Activated CD4-positive, alpha-beta T cell treated with anti-CD3 and anti-CD28 coated beads, Interleukin-2, amount 50 U/mL, for 4 hours (primary cell): Measurements from ENCODE around the gene CABLES1.
"Not testable (repeated sequence)": the region's sequence is repeated elsewhere in the genome, so short reads cannot be mapped to it uniquely, and the experiment has no call there.

ENCODE experiments used
- DNase-seq, 2 experiments: peaks; one replicate each; pipeline ENCODE4 v3.0.0-alpha.2; 2020

The CABLES1 gene

DNA sequence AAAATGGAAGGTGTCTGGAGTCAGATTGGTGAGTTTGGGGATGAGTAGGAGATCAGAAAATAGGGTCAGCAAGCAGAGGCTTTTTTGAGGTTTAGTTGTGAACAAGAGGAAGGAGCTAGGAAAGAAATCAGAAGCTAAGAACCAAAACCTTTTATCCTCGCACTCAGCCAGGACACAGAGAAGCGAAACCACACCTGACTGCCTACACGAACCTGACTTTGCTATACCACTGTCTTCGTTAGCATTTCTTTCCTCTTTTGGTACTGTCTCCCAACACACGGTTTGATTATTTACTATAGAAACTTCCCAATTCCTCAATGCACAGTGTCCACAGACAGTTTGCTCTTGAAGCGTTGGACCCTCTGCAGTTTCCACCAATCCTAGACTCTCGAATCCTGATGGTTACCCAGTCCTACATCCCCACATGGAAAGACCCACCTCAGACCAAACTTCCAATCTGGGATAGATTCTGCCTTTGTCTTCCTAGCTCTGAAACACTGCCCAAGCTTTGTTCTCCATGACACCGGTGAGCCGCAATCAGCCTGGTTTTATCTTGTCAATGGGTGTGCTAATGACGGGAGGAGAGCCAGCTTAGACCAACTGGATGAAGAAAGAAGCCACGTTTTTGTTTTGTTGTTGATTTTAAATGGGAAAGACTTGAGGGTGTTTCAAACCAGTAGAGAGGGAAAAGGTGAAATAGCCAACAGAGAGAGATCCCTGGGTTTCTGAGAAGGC, 137.4 kb downstream of the CABLES1 start:
- DNase-seq = no peak

- no peak for DNase-seq
These were observed 138.2 kb downstream of the CABLES1 start for GRCh38 chr18:23273443-23273966.

- no peak for DNase-seq
These were observed 139.6 kb downstream of the CABLES1 start for GRCh38 chr18:23274638-23275482.

DNA sequence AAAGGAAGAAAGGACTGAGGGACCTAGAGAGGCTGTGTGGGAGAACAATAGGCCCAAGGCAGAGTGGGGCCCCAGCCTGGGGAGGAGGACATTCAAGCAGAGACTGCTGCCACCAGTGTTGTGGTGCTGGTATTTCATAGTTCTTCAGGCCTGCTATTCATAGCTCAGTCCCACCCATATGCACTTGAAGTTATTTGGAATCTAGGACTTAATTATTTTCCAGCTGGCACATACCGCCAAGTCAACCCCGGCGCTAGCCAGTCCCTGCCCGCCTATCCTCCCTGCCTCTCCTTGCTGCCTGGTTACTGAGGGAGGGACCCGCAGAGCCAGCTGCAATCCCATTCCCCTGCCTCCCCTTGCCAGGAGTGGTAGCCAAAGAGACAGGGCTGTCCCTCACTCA, 141.2 kb downstream of the CABLES1 start:
- DNase-seq = no peak

- DNase-seq = no peak
These were observed 142.1 kb downstream of the CABLES1 start for GRCh38 chr18:23277399-23277798.

DNA sequence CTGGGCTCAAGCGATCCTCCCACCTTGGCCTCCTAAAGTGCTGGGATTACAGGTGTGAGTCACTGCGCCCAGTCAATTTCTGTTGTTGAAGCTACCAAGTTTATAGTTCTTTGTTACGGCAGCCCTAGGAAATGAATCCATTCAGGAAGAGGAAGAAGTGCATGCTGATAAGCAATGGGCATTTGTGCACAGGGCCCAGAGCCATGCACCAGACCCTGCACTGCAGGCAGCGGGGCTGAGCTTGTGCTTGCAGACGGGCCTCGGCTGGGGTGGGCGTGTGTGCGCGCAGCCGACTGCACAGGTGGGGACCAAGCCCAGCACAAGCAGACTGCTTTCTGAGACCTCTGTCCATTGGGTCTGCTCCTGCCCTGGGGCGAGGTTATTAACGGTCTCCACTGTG, 144.6 kb downstream of the CABLES1 start:
- no peak for DNase-seq

DNA sequence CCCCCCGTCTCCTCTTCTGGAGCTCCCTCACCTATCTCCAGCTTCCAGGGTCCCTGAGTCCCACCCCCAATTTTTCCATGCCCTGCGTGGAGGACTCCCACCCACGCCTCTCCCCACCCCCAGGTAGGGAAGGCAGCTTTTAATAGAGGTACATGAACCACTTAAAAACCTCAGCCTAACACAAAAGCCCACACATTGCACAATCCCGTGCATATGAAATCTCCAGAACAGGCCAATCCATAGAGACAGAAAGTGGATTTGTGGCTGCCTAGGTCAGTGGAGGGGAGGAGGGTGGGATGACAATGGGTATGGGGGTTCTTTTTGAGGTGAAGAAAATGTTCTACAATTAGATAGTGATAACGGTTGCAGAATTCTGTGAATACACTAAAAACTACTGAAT, 145.6 kb downstream of the CABLES1 start:
- DNase-seq = no peak

- no peak for DNase-seq
These were observed 146.5 kb downstream of the CABLES1 start for GRCh38 chr18:23281626-23282436.

- DNase-seq = no peak
These were observed 147.1 kb downstream of the CABLES1 start for GRCh38 chr18:23282437-23282781.

- DNase-seq = no peak
These were observed 148.7 kb downstream of the CABLES1 start for GRCh38 chr18:23283916-23284430.

GRCh38 chr18:23284629-23285028, 149.3 kb downstream of the CABLES1 start:
- no peak for DNase-seq

DNA sequence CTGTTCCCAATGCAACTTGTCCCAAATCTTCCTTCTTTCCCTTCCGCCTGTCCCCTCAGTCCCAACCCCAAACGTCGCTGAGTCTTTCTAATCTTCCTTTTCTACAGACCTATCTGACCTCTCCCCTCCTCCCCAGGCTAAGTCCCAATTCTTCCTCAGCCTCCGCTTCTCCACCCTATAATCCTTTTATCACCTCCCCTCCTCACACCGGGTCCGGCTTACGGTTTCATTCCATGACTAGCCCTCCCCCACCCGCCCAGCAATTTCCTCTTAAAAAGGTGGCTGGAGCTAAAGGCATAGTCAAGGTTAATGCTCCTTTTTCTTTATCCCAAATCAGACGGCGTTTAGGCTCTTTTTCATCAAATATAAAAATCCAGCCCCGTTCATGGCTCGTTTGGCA, 150.3 kb downstream of the CABLES1 start:
- not testable (repeated sequence) for DNase-seq

DNA sequence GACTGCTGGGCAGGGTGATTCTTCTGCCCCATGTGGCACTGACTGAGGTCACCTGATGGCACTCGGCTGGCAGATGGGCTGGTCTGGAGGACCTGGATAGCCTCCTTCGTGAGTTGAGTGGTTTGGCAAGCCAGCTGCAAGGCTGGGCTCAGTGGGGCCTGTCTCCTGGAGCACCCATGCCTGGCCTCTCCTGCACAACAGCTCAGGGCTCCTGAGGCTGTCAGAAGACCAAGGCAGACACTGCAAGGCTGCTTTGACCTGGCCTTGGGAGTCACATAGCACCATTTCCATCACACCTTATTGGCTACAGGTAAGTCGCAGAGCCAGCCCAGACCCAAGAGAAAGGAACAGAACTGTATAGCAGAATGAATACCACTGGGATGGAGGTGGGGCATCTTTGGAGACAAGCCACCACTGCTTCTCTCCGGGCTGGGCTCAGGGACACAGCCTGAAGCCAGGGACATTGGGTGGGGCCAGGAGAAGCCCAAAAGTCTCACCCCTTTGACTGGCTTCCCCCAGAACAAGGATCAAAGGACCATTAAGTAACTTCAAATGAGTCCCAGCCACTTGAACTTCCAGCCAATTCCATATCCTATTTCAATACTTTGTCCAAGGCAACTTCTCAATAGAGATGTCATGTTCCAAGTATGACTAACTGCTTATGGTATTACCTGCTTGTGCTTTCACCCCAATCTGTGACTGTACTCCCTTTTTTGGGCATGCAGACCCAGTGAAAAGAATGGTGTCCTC, 156.3 kb downstream of the CABLES1 start:
- DNase-seq = no peak

DNA sequence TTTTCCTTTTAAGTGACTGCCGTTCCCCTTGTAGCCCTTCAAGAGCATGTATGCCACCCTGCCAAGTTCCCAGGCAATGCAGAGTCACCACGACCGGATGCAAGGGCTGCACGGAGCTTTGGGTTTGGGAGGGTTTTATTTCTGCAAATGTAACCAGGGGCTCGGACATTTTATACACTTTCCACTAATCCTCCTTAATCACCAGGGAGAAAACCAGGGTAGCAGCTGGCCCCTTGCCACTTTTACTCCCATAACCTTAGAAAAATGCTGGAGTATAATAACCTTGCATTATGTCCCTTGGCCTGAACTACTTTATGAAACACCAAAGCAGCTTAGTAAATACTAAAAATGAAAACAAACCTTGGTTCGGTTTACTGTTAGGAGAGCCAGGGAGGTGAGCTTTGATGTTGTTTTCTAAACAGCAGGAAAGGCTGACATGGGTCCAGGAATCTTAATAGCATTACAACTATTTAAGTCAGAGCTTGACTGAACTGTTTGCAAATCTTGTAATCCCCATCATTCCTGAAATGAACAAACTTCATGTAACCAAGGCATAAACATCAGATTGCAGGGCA, 165.0 kb downstream of the CABLES1 start:
- no peak for DNase-seq

DNA sequence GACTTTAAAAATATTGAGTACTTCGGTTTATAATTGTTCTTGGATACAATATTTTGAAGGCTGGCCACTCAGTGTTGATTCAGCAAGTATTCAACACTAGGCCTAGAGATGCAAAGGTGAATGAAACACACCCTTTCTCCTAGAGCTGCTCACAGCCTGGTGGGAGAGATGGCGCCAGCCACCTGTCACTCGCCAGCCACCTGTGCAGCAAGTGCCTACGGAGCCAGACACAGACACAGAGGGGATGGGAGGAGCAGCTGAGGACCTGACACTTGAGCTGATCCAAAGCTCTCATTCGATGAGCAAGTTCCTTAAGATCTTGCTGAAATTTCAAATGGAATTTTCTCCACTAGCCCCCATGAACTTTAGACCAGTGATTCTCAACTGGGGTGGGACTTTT, 166.7 kb downstream of the CABLES1 start:
- DNase-seq = no peak

DNA sequence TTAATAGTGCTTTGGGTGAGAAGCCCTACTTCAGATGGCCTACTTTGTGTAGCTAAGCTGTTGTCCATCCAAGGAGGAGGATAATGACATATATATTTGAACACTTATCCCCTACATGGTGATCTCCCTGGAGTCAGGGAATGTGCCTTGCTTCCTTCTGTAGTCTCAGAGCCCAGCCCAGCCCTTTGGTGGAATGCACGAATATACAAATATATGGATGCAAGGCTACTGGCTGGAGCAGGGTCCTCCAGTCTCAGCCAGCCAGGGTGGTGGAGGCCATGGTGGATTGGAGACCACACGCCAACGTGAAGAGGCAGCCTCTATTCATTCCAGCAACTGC, 167.2 kb downstream of the CABLES1 start:
- DNase-seq = no peak

DNA sequence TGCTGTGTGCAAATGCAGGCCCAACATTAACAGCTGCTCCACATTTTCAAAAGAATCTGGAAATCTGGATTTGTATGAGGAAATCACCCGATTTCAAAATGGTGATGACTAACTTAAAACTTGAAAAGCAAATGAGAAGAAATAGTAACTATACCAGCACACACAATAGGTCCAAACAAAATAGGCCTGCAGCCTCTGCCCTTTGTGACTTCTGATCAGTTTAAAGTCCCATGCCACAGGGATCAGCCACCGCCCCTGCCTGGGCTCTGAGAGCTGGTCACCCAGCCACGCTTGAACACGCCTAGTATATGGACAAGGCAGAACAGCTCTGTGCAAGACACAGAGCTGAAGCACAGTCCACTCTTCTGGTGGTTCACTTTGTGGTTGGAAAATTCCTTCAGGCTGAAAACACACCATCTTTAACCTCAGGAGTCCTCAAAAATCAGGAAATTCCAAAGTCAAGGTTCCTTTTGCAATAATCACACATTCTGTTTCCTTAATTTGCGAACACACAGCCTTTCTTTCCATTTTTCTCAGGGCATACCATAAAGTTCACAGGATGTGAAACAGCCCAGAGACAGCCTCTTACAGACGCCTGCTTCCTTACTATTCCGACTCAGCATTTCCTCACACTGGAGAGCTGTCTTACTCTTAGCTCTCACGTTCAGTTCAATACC, 167.7 kb downstream of the CABLES1 start:
- no peak for DNase-seq

- no peak for DNase-seq
These were observed 171.5 kb downstream of the CABLES1 start for GRCh38 chr18:23306822-23307221.

DNA sequence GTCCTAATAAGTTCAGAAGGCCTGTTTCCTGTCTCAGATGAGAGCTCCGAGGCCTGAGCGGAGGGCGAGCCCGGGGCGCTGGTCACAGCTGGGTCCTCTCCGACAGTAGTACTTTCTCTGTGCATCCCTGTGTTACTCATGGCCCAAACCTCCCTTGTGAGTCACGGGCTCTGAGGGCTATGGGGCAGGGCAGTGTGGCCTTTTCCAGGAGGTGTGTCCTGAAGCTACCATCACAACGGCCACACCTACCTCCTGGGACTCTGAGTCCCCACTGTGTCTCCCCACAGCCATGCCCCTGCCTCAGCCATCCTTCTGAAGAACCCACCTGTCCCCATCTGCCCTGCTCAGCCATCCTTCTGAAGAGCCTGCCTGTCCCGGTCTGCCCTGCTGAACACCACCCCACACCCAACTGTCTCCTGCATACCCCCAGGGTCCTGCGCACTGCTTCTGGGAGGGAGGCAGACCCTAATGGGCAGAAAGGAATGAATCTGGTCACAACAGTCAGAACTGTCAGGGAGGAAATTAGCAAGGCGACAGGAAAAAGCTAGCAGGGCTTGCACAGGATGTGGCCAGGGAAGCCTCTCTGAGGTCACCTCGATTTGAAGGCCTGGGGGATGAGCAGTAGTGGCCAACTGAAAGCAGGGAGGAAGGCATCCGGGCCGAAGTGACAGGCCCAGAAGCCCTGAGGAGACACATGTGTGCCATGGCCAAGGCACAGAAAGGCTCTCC, 172.4 kb downstream of the CABLES1 start:
- no peak for DNase-seq
